NCI-H2196 treated with DMSO at 0.1 percent for 48 hours (cell line): Measurements from ENCODE around the gene PPP1R37.
"Not testable (repeated sequence)": the region's sequence is repeated elsewhere in the genome, so short reads cannot be mapped to it uniquely, and the experiment has no call there.

ENCODE experiments used
- DNase-seq: peaks from one replicate; lab custom pipeline; 2025; ENCODE audit not compliant: unreplicated experiment; lab: John Stamatoyannopoulos, UW

PPP1R37 gene

GRCh38 chr19:45094707-45095106, 1.7 kb downstream of the PPP1R37 start:
- no peak for DNase-seq

- no peak for DNase-seq
Observed at GRCh38 chr19:45095496-45096413, 2.8 kb downstream of the PPP1R37 start.

DNA sequence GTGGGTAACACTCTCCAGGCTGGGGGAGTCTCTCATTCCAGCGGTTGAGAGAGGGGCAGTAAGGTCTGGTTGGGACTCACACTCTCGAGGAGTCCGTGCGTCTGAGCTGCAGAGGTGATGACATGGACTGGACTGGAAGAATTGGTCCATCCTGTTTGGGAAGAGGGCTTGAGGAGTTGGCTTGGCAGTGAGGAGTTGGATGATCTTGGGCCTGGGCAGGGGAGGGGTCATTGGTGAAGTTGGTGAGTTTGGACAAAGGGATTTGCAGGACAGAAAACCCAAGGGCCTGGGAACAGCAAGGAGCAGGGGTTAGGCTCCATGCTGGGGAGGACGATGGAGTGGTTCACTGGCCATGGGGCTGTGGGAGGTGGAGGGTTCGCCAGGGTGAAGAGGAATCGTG, 3.7 kb downstream of the PPP1R37 start:
- no peak for DNase-seq

GRCh38 chr19:45097450-45097775, 4.4 kb downstream of the PPP1R37 start:
- DNase-seq, result no peak

DNA sequence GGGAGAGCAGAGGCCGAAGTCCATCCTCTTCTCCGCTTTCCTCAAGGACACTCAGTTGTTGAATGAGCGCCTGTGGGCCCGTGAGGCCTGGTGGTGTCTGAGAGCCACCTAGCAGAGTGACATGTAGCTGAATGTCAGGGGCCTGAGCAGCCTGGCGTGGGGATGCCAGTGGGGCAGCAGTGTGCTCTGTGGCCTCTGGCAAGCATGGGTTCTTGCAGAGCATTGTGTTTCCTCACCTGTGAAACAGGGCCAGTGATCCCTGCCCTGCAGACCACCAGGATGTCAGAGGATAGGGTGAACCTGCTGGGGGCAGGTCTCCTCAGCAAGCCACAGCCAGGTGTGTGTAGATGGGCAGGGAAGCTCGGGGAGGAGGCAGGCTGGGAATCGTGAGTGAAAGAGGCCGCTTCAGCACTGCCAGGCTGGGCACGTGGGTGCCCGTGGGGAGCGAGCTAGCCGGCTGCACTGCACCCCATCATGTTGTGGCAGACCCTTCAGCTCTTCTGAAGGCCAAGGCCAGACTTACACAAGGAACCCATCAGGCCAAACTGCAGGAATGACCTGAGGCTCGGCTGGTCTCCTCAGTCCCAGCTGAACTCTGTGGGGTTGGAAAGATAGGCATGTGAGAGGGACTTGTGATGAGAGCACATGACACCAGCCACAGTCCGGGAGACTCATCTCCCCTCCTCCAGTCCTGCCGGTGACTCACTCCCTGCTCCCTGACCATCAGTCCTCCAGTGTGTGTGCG, 5.0 kb downstream of the PPP1R37 start:
- no peak for DNase-seq

DNA sequence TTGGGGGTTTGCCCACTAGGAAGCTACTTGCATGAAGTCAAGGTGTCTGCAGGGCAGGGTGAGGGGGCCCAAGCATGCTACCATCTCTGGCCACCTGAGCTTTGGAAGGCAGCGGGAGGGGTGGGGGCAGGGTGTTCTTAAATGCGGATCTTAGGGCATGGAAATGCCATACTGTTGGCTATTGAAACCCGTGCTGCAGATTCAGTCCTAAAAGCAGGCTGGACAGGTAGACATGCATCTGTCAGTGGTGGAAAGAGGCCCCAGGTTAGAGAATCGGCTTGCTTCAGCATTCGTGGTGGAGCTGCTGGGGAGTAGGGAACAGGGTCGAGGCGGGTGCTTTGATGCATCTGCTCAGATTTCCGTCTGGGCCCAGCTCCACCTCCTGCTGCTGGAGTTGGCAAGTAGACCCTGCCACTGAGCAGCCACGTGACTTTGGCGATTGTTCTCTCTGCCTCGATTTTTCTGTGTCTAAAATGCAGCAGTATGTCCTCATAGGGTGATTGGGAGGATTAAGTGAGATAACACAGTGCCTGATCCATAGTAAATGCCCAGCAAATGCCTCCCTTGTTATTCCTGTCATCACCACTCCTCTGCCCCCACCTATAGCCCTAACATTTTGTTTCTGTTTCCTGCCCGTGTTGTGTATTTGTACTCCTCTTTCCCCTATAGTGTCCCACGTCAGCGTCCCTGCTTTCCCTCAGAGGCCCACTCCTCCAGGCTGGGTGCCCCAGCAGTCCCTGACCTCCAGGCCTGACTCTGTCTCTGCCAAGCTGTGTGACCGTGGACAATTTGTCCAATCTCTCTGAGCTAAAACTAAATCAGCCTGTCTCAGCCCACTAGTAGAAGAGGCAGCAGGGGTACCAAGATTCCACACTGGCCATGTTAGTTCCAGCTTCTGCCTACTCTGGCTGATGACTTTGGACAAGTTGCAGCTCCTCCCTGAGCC, 5.8 kb downstream of the PPP1R37 start:
- peak; percentile 49 for DNase-seq

DNA sequence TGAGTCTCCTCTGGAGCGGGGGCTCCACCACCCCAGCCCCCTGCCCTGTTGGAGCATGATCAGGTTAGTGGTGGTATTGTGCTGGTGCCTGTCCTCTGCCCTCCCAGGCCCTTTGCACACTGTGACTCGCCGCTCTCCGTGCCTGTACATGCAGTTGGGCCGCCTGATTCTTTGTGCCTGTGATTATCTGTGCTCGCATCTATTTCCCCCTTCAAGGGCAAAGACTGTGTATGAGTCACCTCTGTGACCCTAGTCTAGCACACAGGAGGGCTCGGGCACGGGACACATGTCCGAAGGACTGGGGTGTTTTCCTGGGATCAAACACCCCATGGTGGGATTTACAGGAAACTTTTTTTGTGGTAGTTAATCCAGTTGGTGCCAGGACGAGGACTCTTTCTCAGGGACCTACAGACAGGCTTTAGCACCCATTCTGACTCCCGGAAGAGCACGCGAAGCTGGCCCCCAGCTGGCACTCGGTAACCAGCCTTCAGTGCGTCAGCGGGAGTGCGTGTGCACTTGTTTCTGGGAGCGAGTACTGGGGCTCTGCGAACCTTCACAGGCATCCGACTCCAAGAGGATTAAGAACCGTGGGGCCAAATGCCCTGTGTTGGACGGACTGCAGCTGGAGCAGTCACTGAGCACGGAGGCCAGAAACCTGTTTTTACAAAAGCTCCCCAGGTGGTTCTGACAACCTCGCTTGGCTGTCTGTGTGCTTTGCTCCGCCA, 6.7 kb downstream of the PPP1R37 start:
- no peak for DNase-seq

GRCh38 chr19:45100201-45100600, 7.2 kb downstream of the PPP1R37 start:
- no peak for DNase-seq

- DNase-seq, result no peak
Observed at GRCh38 chr19:45100846-45101252, 7.9 kb downstream of the PPP1R37 start.

GRCh38 chr19:45101806-45102205, 8.8 kb downstream of the PPP1R37 start:
- DNase-seq, result no peak

DNA sequence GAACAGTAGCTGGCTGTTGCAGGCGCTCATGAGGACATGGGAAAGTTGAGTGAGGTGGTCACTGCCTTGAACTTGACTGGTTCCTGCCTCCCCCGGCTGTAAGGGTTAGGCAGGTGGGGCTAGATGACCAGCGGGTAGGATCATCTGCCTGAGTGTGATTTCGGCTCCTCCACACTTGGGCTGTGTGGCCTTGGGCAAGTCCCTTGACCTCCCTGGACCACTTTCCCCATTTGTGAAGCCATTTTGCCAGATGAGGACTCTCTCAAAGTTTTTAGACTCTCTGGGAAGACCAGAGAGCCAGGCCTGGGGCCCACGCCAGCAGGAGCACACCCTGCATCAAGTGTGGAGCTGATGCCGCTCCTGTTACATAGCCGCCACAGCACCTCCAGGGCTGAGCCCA, 9.5 kb downstream of the PPP1R37 start:
- DNase-seq, result no peak

GRCh38 chr19:45103156-45103507, 10.2 kb downstream of the PPP1R37 start:
- DNase-seq, result peak; percentile 51

DNA sequence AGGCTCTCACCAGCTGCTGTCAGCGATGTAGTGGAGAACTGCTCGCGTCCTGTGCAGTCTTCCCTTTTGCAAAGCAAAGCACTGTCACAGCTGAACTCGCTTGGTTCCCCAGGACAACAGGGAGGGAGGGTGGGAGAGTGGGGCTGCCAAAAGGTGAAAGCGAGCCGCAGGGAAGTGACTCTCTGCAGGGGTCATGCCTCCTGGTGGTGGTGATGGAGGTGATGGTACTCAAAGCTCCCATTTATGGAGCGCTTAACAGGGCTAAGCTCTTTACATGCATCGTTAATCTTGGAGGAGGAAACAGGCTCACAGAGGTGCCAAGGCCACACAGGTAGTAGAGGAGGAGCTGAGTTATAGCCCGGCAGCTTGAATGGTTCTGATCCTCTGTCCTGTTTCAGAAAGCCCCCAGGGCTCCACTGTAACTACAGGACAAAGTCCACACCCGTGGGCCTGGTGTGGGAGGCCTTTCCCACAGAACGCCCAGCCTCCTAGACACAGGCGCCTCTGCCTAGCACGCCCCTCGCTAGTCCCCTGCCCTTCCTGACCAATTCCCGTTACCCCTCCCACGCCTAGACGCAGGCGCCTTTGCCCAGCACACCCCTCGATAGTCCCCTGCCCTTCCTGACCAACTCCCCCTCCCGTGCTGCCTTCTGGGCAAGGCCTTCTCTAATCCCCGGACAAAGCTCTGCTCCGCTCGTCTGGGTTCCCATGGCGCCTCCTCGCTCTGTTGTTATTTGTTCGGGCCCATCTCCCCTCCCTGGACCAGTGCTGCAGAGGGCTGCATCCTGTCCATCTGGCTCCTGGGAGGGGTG, 10.7 kb downstream of the PPP1R37 start:
- DNase-seq, result peak; percentile 63

- DNase-seq, result no peak
Observed at GRCh38 chr19:45104658-45105349, 11.8 kb downstream of the PPP1R37 start.

GRCh38 chr19:45106363-45106762, 13.4 kb downstream of the PPP1R37 start:
- DNase-seq, result not testable (repeated sequence)

- DNase-seq, result no peak
Observed at GRCh38 chr19:45107621-45108150, 14.7 kb downstream of the PPP1R37 start.

GRCh38 chr19:45110851-45111266, 17.9 kb downstream of the PPP1R37 start:
- no peak for DNase-seq

DNA sequence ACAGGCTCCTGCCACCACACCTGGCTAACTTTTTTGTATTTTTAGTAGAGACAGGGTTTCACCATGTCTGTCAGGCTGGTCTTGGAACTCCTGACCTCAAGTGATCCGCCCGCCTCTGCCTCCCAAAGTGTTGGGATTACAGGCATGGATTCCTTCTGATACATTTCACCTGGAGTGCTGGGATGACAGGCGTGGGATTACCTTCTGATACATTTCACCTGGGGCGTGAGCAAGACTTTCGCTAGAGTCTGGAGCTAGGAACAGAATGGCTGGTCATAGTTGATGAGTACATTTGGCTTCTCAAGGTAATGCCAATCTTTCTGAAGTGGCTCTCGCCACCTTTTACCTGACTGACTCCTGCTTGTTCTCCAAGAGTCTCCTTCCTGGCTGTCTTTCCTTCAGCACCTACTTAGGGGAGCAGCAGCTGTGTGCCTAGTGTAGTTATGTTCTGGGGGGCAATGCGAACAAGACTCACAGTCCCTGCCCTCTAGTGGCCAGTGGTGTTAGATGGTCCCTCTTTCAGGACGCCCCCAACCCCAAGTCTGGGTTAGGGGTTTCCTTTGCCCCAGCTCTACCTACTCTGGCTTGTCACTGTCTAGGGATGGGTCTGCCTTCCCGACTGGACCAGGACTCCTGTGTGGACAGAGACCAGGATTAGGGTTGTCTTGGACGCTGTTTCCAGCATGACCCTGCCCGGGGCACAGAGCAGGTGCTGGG, 19.3 kb downstream of the PPP1R37 start:
- no peak for DNase-seq
